Hepatocyte (in vitro differentiated cells): Measurements from ENCODE around the gene DET1. TPM values are rescaled to one million over a fixed set of nuclear protein-coding genes. Genes with fewer than 3 reads are reported as not detected.

Source experiments
- DNase-seq: peaks from one replicate; pipeline ENCODE4 v3.0.0-alpha.2; 2016; ENCODE audit warnings: low spot score
- H2AFZ ChIP-seq: fragments of 200-600 bp; sonication (generic); 2 replicates; pipeline ENCODE4 v1.6.0; 2016; ENCODE audit warnings: antibody characterized with exemption, mild to moderate bottlenecking
- H3K27ac ChIP-seq: fragments of 200-600 bp; sonication (generic); 2 replicates; pipeline ENCODE4 v1.5.1; 2016; ENCODE audit warnings: mild to moderate bottlenecking
- H3K27me3 ChIP-seq: fragments of 200-600 bp; sonication (generic); 2 replicates; pipeline ENCODE4 v1.6.1; 2016
- H3K36me3 ChIP-seq: fragments of 200-600 bp; sonication (generic); replicated peaks from 2 replicates; pipeline ENCODE4 v1.5.1; 2016; ENCODE audit warnings: low read depth; ENCODE audit not compliant: insufficient read depth
- H3K4me1 ChIP-seq: fragments of 200-600 bp; sonication (generic); 2 replicates; pipeline ENCODE4 v1.5.1; 2016; ENCODE audit warnings: mild to moderate bottlenecking, moderate library complexity; ENCODE audit not compliant: insufficient read depth
- H3K4me2 ChIP-seq: fragments of 200-600 bp; sonication (generic); 2 replicates; pipeline ENCODE4 v1.6.0; 2016
- H3K4me3 ChIP-seq: fragments of 200-600 bp; sonication (generic); 2 replicates; pipeline ENCODE4 v1.5.1; 2016; ENCODE audit warnings: mild to moderate bottlenecking
- H3K79me2 ChIP-seq: fragments of 200-600 bp; sonication (generic); 2 replicates; pipeline ENCODE4 v1.6.0; 2017; ENCODE audit warnings: mild to moderate bottlenecking
- H3K9me2 ChIP-seq: fragments of 200-600 bp; sonication (generic); replicated peaks from 2 replicates; pipeline ENCODE4 v1.6.0; 2017; ENCODE audit warnings: mild to moderate bottlenecking; ENCODE audit not compliant: insufficient read depth
- H3K9me3 ChIP-seq: fragments of 200-600 bp; sonication (generic); 2 replicates; pipeline ENCODE4 v1.5.1; 2016; ENCODE audit warnings: low read depth, mild to moderate bottlenecking
- H4K20me1 ChIP-seq: fragments of 200-600 bp; sonication (generic); 2 replicates; pipeline ENCODE4 v1.6.0; 2016; ENCODE audit warnings: mild to moderate bottlenecking; ENCODE audit not compliant: insufficient read depth, poor library complexity, severe bottlenecking
- CTCF ChIP-seq: fragments of 200-600 bp; sonication (generic); IDR thresholded peaks from 2 replicates; pipeline ENCODE4 v1.5.1; 2016; ENCODE audit warnings: antibody characterized with exemption, mild to moderate bottlenecking; ENCODE audit not compliant: poor library complexity
- EZH2 ChIP-seq: fragments of 200-600 bp; sonication (generic); IDR thresholded peaks from 2 replicates; pipeline ENCODE4 v1.6.1; 2016; ENCODE audit warnings: antibody characterized with exemption, mild to moderate bottlenecking, borderline replicate concordance
- EZH2phosphoT487 ChIP-seq: fragments of 200-600 bp; sonication (generic); IDR thresholded peaks from one replicate; pipeline ENCODE4 v1.6.1; 2018; ENCODE audit warnings: antibody characterized with exemption, mild to moderate bottlenecking, low read depth, moderate library complexity; ENCODE audit not compliant: unreplicated experiment, severe bottlenecking
- WGBS: methylation state at CpG from one replicate; pipeline ENCODE4 v1.1.6; 2016; ENCODE audit warnings: low lambda C conversion rate; ENCODE audit errors: missing lambda C conversion rate; 5-methylcytosine and 5-hydroxymethylcytosine counted together
- polyA plus RNA-seq: library from polyadenylated mRNA; unstranded; fragments of >200 nt; fragmentation: Nextera tagmentation; extraction: Ambion mirVana; gene quantifications from 2 replicates; pipeline ENCODE4 v1.2.1, GENCODE V29; 2016
- total RNA-seq: library from RNA; depleted of rRNA; stranded (reverse); fragments of >200 nt; gene quantifications from 2 replicates; pipeline ENCODE4 v1.2.3, GENCODE V29; 2014

DET1 gene
- total and polyA plus RNA-seq, 2 experiments from 2014 or later, result 4.0 to 7.2 TPM

GRCh38 chr15:88538972-88539371 is 7.5 kb downstream of the DET1 start:
- WGBS, result 72% methylated on average over 9 of the region's 9 CpGs
- no peaks in the 10 kb centered on the region for H3K79me2 ChIP-seq
- no peaks in the 10 kb centered on the region for H3K9me2 ChIP-seq
- no peak for DNase-seq
- H3K27ac ChIP-seq, result no peak overlapping the region
- H4K20me1 ChIP-seq, result no peaks in the 10 kb centered on the region
- H3K4me2 ChIP-seq, result no peak overlapping the region
- no peak overlapping the region for H2AFZ ChIP-seq
- TF ChIP-seq EZH2 (no peak), EZH2phosphoT487 (no peak), CTCF (no peak)
- H3K4me3 ChIP-seq, result no peak overlapping the region
- no peaks in the 10 kb centered on the region for H3K9me3 ChIP-seq
- peaks cover 26% of the 10 kb centered on the region for H3K4me1 ChIP-seq
- H3K27me3 ChIP-seq, result no peaks in the 10 kb centered on the region
- H3K36me3 ChIP-seq, result no peaks in the 10 kb centered on the region

- H3K9me3 ChIP-seq, result no peaks in the 10 kb centered on the region
- TF ChIP-seq CTCF, result no peak
- TF ChIP-seq EZH2, result no peak
- no peak for TF ChIP-seq EZH2phosphoT487
- peaks cover 7% of the 10 kb centered on the region for H3K79me2 ChIP-seq
- H3K9me2 ChIP-seq, result no peaks in the 10 kb centered on the region
- H3K27me3 ChIP-seq, result no peaks in the 10 kb centered on the region
- no peaks in the 10 kb centered on the region for H3K36me3 ChIP-seq
- 63% methylated on average over 7 of the region's 7 CpGs for WGBS
- H4K20me1 ChIP-seq, result no peaks in the 10 kb centered on the region
- no peak overlapping the region for H3K4me2 ChIP-seq
- H3K4me3 ChIP-seq, result no peak overlapping the region
- DNase-seq, result no peak
- H3K27ac ChIP-seq, result no peak overlapping the region
- H2AFZ ChIP-seq, result no peak overlapping the region
- peaks cover 15% of the 10 kb centered on the region for H3K4me1 ChIP-seq
Observed at GRCh38 chr15:88537591-88538317, 8.7 kb downstream of the DET1 start.

- H2AFZ ChIP-seq, result no peak overlapping the region
- TF ChIP-seq CTCF (no peak), EZH2phosphoT487 (no peak), EZH2 (no peak)
- 100% methylated on average over 3 of the region's 3 CpGs for WGBS
- H3K79me2 ChIP-seq, result peaks cover 7% of the 10 kb centered on the region
- H3K27me3 ChIP-seq, result no peaks in the 10 kb centered on the region
- H3K9me3 ChIP-seq, result no peaks in the 10 kb centered on the region
- H3K36me3 ChIP-seq, result no peaks in the 10 kb centered on the region
- no peak overlapping the region for H3K27ac ChIP-seq
- no peak overlapping the region for H3K4me2 ChIP-seq
- H3K4me1 ChIP-seq, result peaks cover 6% of the 10 kb centered on the region
- DNase-seq, result no peak
- no peaks in the 10 kb centered on the region for H3K9me2 ChIP-seq
- H3K4me3 ChIP-seq, result no peak overlapping the region
- no peaks in the 10 kb centered on the region for H4K20me1 ChIP-seq
Observed at GRCh38 chr15:88535607-88536313, 10.7 kb downstream of the DET1 start.
